Thyroid gland (tissue), 4 donors: ENCODE data around the gene RIC1. TPM values are rescaled to one million over a fixed set of nuclear protein-coding genes. Genes with fewer than 3 reads are reported as not detected.
A peak's percentile ranks its signal among the peaks of the same experiment; 100 is the strongest.
"Not testable (repeated sequence)": the region's sequence is repeated elsewhere in the genome, so short reads cannot be mapped to it uniquely, and the experiment has no call there.

ENCODE experiments used
- DNase-seq, 2 donors: peaks; one replicate each; pipeline ENCODE4 v3.0.0-alpha.2; 2019
- H3K27ac ChIP-seq, 3 donors: fragments of 200-600 bp; sonication (generic); 1 replicate in 2 of 3; 2 replicates in 1 of 3; pipeline ENCODE4 v1.5.1; 2016 to 2019; ENCODE audit warnings: mild to moderate bottlenecking in 1 of 3, moderate library complexity in 1 of 3
- H3K27me3 ChIP-seq: fragments of 200-600 bp; sonication (generic); one replicate; pipeline ENCODE4 v1.5.1; 2019
- H3K36me3 ChIP-seq, 2 donors: fragments of 200-600 bp; sonication (generic); one replicate each; pipeline ENCODE4 v1.5.1; 2016 to 2019
- H3K4me1 ChIP-seq, 2 donors: fragments of 200-600 bp; sonication (generic); one replicate each; pipeline ENCODE4 v1.5.1; 2017 to 2019
- H3K4me3 ChIP-seq, 3 donors: fragments of 200-600 bp; sonication (generic); replicated peaks in 1 of 3; 1 replicate in 2 of 3; 2 replicates in 1 of 3; pipeline ENCODE4 v1.5.1; 2016; ENCODE audit warnings: mild to moderate bottlenecking in 1 of 3
- H3K9me3 ChIP-seq: fragments of 200-600 bp; sonication (generic); one replicate; pipeline ENCODE4 v1.5.1; 2017
- CTCF ChIP-seq, 6 experiments: fragments of 200-600 bp in 3 of 6; fragments of 450-650 bp in 3 of 6; sonication (generic) in 3 of 6; IDR thresholded peaks; one replicate each; pipeline ENCODE4 v1.5.1; 2016 to 2019; ENCODE audit warnings: antibody characterized with exemption in 6 of 6, mild to moderate bottlenecking in 2 of 6, inconsistent platforms in 1 of 6, moderate library complexity in 1 of 6
- POLR2A ChIP-seq, 2 donors: fragments of 450-650 bp; IDR thresholded peaks; one replicate each; pipeline ENCODE4 v1.6.1; 2017; ENCODE audit warnings: antibody characterized with exemption in 2 of 2, mild to moderate bottlenecking in 2 of 2, moderate library complexity in 1 of 2
- WGBS, 2 donors: methylation state at CpG; one replicate each; pipeline ENCODE4 v1.1.5; 2017; 5-methylcytosine and 5-hydroxymethylcytosine counted together
- intact Hi-C: fragments of 100-400 bp; cut with DNase I; formaldehyde crosslinking; loops from one replicate; pipeline ENCODE4 v1.15.1; 2023
- total RNA-seq, 4 donors: library from RNA; depleted of rRNA; stranded (reverse); fragments of >200 nt; gene quantifications; one replicate each; pipeline ENCODE4 v1.2.3, GENCODE V29; 2016

RIC1 gene
- total RNA-seq, 4 donors from 2014 or later: 42.7 to 56.1 (median 44.9) TPM

- H3K9me3 ChIP-seq: no peaks in the 10 kb centered on the region
- no peaks in the 10 kb centered on the region for H3K36me3 ChIP-seq
- WGBS, 2 donors: 62 to 83% methylated on average over 2 of the region's 2 CpGs
- intact Hi-C loops: no loop called here
- no peaks in the 10 kb centered on the region for H3K27me3 ChIP-seq
- H3K27ac ChIP-seq: peak overlapping the region in 2 of 3 donors; percentile 2 to 27
- H3K4me3 ChIP-seq: no peak overlapping the region
- TF ChIP-seq CTCF (IDR thresholded peaks at IDR 0.05) (no peak), POLR2A (IDR thresholded peaks at IDR 0.05) (no peak)
- no peak for DNase-seq
- H3K4me1 ChIP-seq: peaks cover 5 to 26% of the 10 kb centered on the region in 2 donors
These were observed 169.7 kb downstream of the RIC1 start for GRCh38 chr9:5798581-5798980.

GRCh38 chr9:5799314-5799713 lies 170.4 kb downstream of the RIC1 start:
- 20 to 24% methylated on average over 5 of the region's 5 CpGs for WGBS, 2 donors
- no peak overlapping the region for H3K4me3 ChIP-seq
- H3K9me3 ChIP-seq: no peaks in the 10 kb centered on the region
- intact Hi-C loops: no loop called here
- peaks cover 5 to 26% of the 10 kb centered on the region in 2 donors for H3K4me1 ChIP-seq
- peak in 5 of 6 experiments; percentile 42 to 94 (median 87) for TF ChIP-seq CTCF (IDR thresholded peaks at IDR 0.05)
- peak in 1 of 2 donors; percentile 12 for TF ChIP-seq POLR2A (IDR thresholded peaks at IDR 0.05)
- H3K27ac ChIP-seq: peak overlapping the region; percentile 71 to 89 (median 81)
- H3K36me3 ChIP-seq: no peaks in the 10 kb centered on the region
- DNase-seq: peak; percentile 29 to 37
- H3K27me3 ChIP-seq: no peaks in the 10 kb centered on the region

GRCh38 chr9:5800378-5800777 lies 171.5 kb downstream of the RIC1 start:
- H3K27me3 ChIP-seq, H3K36me3 ChIP-seq, H3K4me3 ChIP-seq, H3K9me3 ChIP-seq, intact Hi-C loops: not testable (repeated sequence)
- DNase-seq: peak; percentile 41 to 53
- Histone ChIP-seq H3K4me1 (peaks cover 5 to 26% of the 10 kb centered on the region in 2 donors), H3K27ac (peak overlapping the region; percentile 71 to 89 (median 81))
- WGBS, 2 donors: 67% methylated on average over 7 of the region's 7 CpGs

- H3K9me3 ChIP-seq: no peaks in the 10 kb centered on the region
- TF ChIP-seq POLR2A (IDR thresholded peaks at IDR 0.05) (no peak), CTCF (IDR thresholded peaks at IDR 0.05) (no peak)
- H3K4me1 ChIP-seq: peaks cover 5 to 26% of the 10 kb centered on the region in 2 donors
- intact Hi-C loops: no loop called here
- WGBS, 2 donors: 69 to 72% methylated on average over 4 of the region's 4 CpGs
- H3K36me3 ChIP-seq: no peaks in the 10 kb centered on the region
- H3K27me3 ChIP-seq: no peaks in the 10 kb centered on the region
- H3K27ac ChIP-seq: peak overlapping the region; percentile 71 to 89 (median 81)
- no peak overlapping the region for H3K4me3 ChIP-seq
- DNase-seq: peak; percentile 32 to 33
These were observed 172.2 kb downstream of the RIC1 start for GRCh38 chr9:5800969-5801738.

- no peak for TF ChIP-seq POLR2A (IDR thresholded peaks at IDR 0.05)
- TF ChIP-seq CTCF (IDR thresholded peaks at IDR 0.05): no peak
- Histone ChIP-seq H3K27me3 (no peaks in the 10 kb centered on the region), H3K9me3 (no peaks in the 10 kb centered on the region), H3K36me3 (no peaks in the 10 kb centered on the region), H3K27ac (peak overlapping the region; percentile 71 to 89 (median 81)), H3K4me1 (peaks cover 5 to 25% of the 10 kb centered on the region in 2 donors), H3K4me3 (no peak overlapping the region)
- intact Hi-C loops: no loop called here
- 85 to 89% methylated on average over 3 of the region's 3 CpGs for WGBS, 2 donors
- no peak for DNase-seq
These were observed 172.8 kb downstream of the RIC1 start for GRCh38 chr9:5801739-5802113.
